Adrenal gland (tissue), 5 donors: ENCODE measurements around the gene DOCK4.

Experiments
- POLR2A ChIP-seq, 2 donors: fragments of 450-650 bp; IDR thresholded peaks; one replicate each; pipeline ENCODE4 v1.6.1; 2017; ENCODE audit warnings: antibody characterized with exemption in 2 of 2, mild to moderate bottlenecking in 2 of 2, moderate library complexity in 1 of 2
- TF ChIP-seq, protein P1 (sequence below), 6 experiments: fragments of 450-650 bp in 4 of 6; fragments of 200-600 bp in 2 of 6; sonication (generic) in 1 of 6; IDR thresholded peaks; 1 replicate in 5 of 6; 2 replicates in 1 of 6; pipeline versions ENCODE4 v1.5.1 to v1.8.0; 2016 to 2021; ENCODE audit warnings: antibody characterized with exemption in 6 of 6, mild to moderate bottlenecking in 2 of 6, moderate library complexity in 1 of 6
- donor health status: DM: no; HTN: no; CAD: no.

DNA sequence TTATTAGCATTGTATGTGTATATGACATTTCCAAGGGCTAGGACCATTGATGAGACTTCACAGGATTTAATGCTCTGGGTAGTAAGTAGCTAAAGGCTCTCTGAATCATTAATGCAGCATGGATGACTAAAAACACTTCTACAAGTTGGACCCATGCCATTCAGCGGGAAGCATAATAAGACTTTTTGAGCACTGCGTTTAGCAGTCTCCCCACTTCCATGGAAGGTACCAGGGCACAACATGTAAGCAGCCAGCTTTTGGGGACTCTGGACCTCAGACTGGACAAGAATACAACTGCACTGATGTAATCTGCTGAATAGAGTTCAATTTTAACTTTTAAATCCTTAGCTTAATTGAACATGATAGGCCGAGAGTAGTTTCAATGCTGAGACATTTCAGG is 452.2 kb downstream of the DOCK4 start:
- TF ChIP-seq, protein P1, sequence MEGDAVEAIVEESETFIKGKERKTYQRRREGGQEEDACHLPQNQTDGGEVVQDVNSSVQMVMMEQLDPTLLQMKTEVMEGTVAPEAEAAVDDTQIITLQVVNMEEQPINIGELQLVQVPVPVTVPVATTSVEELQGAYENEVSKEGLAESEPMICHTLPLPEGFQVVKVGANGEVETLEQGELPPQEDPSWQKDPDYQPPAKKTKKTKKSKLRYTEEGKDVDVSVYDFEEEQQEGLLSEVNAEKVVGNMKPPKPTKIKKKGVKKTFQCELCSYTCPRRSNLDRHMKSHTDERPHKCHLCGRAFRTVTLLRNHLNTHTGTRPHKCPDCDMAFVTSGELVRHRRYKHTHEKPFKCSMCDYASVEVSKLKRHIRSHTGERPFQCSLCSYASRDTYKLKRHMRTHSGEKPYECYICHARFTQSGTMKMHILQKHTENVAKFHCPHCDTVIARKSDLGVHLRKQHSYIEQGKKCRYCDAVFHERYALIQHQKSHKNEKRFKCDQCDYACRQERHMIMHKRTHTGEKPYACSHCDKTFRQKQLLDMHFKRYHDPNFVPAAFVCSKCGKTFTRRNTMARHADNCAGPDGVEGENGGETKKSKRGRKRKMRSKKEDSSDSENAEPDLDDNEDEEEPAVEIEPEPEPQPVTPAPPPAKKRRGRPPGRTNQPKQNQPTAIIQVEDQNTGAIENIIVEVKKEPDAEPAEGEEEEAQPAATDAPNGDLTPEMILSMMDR (IDR thresholded peaks at IDR 0.05) = no peak
- TF ChIP-seq POLR2A (IDR thresholded peaks at IDR 0.05) = no peak
